Heart right ventricle (tissue), 16 donors: ENCODE data around the gene PDE11A. TPM values are rescaled to one million over a fixed set of nuclear protein-coding genes. Genes with fewer than 3 reads are reported as not detected.

Source experiments
- ATAC-seq, 8 donors: fragments of 200-7000 bp; cut with Tn5 transposase; one replicate each; pipeline ENCODE4 v1.9.1; 2020; ENCODE audit warnings: mild to moderate bottlenecking in 8 of 8, moderate library complexity in 8 of 8, moderate number of reproducible peaks in 1 of 8
- DNase-seq, 2 donors: peaks; one replicate each; pipeline ENCODE4 v3.0.0-alpha.2; 2020
- H3K27ac ChIP-seq, 10 donors: fragments of 200-600 bp; sonication (generic) in 2 of 10; one replicate each; pipeline versions ENCODE4 v1.5.0 to v1.8.0; 2020 to 2022; ENCODE audit warnings: mild to moderate bottlenecking in 3 of 10
- H3K27me3 ChIP-seq, 7 donors: fragments of 200-600 bp; one replicate each; pipeline ENCODE4 v1.8.0; 2021 to 2022; ENCODE audit warnings: mild to moderate bottlenecking in 2 of 7
- H3K36me3 ChIP-seq, 9 donors: fragments of 200-600 bp; sonication (generic) in 1 of 9; one replicate each; pipeline versions ENCODE4 v1.5.0 to v1.8.0; 2020 to 2022; ENCODE audit warnings: mild to moderate bottlenecking in 2 of 9
- H3K4me1 ChIP-seq, 9 donors: fragments of 200-600 bp; sonication (generic) in 1 of 9; one replicate each; pipeline versions ENCODE4 v1.5.0 to v1.8.0; 2020 to 2022; ENCODE audit warnings: mild to moderate bottlenecking in 4 of 9
- H3K4me3 ChIP-seq, 10 donors: fragments of 200-600 bp; sonication (generic) in 2 of 10; one replicate each; pipeline versions ENCODE4 v1.5.0 to v1.8.0; 2020 to 2022; ENCODE audit warnings: mild to moderate bottlenecking in 7 of 10, moderate library complexity in 2 of 10
- H3K9me3 ChIP-seq, 11 donors: fragments of 200-600 bp in 10 of 11; sonication (generic) in 2 of 11; one replicate each; pipeline versions ENCODE4 v1.5.0 to v1.8.0; 2013 to 2022; ENCODE audit warnings: mild to moderate bottlenecking in 2 of 11, control low read depth in 1 of 11, moderate library complexity in 1 of 11
- WGBS, 2 donors: extraction: QIAGEN DNeasy Blood & Tissue Kit; methylation state at CpG; one replicate each; pipeline ENCODE4 v1.1.7; 2013; ENCODE audit warnings: inconsistent platforms in 1 of 2; 5-methylcytosine and 5-hydroxymethylcytosine counted together
- intact Hi-C, 10 donors: fragments of 100-400 bp; cut with DNase I; formaldehyde crosslinking; loops; one replicate each; pipeline versions ENCODE4 v1.11.1 to v1.14.2; 2022
- polyA plus RNA-seq, 2 donors: library from polyadenylated mRNA; stranded (reverse); fragments of 200-250 nt; gene quantifications; one replicate each; pipeline ENCODE4 v1.2.3, GENCODE V29; 2013
- total RNA-seq, 10 donors: library from RNA; stranded (reverse); fragmentation: NEBNext Ultra II Directional in 3 of 10; extraction: Animal tissue kit (Norgen Biotek cat#: 25700) in 3 of 10; gene quantifications; one replicate each; pipeline versions ENCODE4 v1.2.1 to v1.2.4, GENCODE V29; 2021 to 2023
- TF ChIP-seq, protein P1 (sequence below), 9 donors: fragments of 200-600 bp; sonication (generic) in 2 of 9; IDR thresholded peaks; one replicate each; pipeline versions ENCODE4 v1.5.0 to v1.8.0; 2021 to 2022; ENCODE audit warnings: antibody characterized with exemption in 9 of 9, mild to moderate bottlenecking in 5 of 9, moderate library complexity in 1 of 9
- donor health status: Arrhythmogenic right ventricular cardiomyopathy.
- donor health status: ischemic (EF 13 %, LVEDD 7.1; RV severe dilation, severe dysfunction).
- donor health status: healthy with polysubstance abuse.
- donor health status: DM: no; HTN: yes; CAD: no.
- donor health status: DM: no; HTN: no; CAD: no.
- donor health status: ischemic (EF 25% LVEDD 6.9; RV normal size, moderate dysfunction).
- donor health status: ischemic (EF 25% LVEDD 5.7; RV mildly dilated, moderate dysfunction).
- donor health status: healthy.
- donor health status: DM: yes; HTN: yes; CAD: no.
- donor health status: Ischemic cardiomyopathy.
- donor health status: ischemic (EF 35%, LVEDD 5.7; RV mildly dilated, moderate dysfunction).
- donor health status: nonischemic (EF 11% LVEDD 7.7; RV severe dilation, severe dysfunction).
- donor health status: DM: yes; HTN: yes; CAD: no.
- donor health status: PGD.
- donor health status: ischemic (EF 29% LVEDD 5.4; RV normal size, mild dysfunction).
- donor health status: nonischemic (EF 23%, LVEDD 6.1; RV moderate dilation, normal function).

PDE11A gene
- total and polyA plus RNA-seq, 12 donors: 0.12 to 6.4 (median 1.1) TPM

DNA sequence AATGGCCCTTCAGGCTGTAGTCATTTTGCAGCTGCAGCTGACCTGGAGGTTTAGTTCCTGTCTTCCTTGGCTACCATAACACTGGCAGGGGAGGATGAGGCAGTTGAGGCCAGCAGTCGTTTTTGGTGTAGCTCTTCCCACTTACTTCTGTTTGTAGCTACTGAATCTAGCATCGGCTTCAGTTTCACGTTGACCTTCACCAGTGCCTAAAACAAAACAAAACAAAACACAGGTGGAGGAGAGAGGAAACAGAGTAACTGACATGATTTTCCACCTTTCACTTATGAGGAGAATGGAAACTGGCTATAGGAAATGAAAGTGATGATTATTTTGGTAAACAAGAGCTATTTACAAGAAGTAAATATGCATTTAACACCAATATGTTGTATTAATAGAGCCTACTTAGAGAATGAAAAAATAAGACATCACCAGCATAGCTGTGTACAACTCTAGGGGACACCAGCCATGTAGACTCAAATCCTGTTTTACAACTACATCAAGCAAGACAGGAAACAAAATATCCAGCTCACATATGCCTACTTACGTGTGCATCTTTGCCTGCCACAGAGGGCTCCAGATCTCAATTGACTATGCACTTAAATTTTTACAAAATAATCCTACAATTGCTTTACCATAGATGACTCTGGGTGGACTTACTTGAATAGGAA lies 443.1 kb downstream of the PDE11A start:
- no peak overlapping the region for H3K27ac ChIP-seq
- no peak for ATAC-seq
- DNase-seq: no peak
- TF ChIP-seq, protein P1, sequence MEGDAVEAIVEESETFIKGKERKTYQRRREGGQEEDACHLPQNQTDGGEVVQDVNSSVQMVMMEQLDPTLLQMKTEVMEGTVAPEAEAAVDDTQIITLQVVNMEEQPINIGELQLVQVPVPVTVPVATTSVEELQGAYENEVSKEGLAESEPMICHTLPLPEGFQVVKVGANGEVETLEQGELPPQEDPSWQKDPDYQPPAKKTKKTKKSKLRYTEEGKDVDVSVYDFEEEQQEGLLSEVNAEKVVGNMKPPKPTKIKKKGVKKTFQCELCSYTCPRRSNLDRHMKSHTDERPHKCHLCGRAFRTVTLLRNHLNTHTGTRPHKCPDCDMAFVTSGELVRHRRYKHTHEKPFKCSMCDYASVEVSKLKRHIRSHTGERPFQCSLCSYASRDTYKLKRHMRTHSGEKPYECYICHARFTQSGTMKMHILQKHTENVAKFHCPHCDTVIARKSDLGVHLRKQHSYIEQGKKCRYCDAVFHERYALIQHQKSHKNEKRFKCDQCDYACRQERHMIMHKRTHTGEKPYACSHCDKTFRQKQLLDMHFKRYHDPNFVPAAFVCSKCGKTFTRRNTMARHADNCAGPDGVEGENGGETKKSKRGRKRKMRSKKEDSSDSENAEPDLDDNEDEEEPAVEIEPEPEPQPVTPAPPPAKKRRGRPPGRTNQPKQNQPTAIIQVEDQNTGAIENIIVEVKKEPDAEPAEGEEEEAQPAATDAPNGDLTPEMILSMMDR (IDR thresholded peaks at IDR 0.05): no peak
- intact Hi-C loops: loop anchor here in 1 of 10 donors (10.0 kb wide), 1 partner anchor 85 kb away; no protein-coding TSS in a partner anchor
- H3K27me3 ChIP-seq: peaks cover 0 to 8% (median 0%) of the 10 kb centered on the region in 7 donors
- H3K36me3 ChIP-seq: no peaks in the 10 kb centered on the region
- 52 to 61% methylated on average over 4 of the region's 4 CpGs for WGBS, 2 donors
- no peak overlapping the region for H3K4me3 ChIP-seq
- peaks cover 0 to 29% (median 9%) of the 10 kb centered on the region in 9 donors for H3K4me1 ChIP-seq
- no peaks in the 10 kb centered on the region for H3K9me3 ChIP-seq

DNA sequence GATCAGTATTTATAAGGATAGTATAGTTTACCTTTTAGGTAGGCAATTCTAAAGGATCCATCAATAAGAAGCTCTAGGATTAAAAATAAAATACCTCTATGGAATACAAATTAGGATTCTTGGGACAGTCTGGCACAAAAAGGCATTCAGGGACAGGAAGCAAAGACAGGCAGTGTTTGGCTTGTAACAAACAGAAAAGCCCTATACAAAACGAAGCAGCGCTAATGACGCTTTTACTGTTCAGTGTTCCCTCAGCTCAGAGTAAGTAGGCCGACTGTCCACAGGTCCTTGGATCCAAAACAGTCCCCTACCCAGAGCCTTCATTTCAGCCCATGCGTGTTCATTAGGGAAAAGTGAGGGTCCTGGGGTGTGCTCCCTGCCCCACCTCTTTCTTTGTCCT lies 443.7 kb downstream of the PDE11A start:
- no peak for DNase-seq
- Histone ChIP-seq H3K4me1 (peaks cover 0 to 32% (median 9%) of the 10 kb centered on the region in 9 donors), H3K36me3 (no peaks in the 10 kb centered on the region), H3K4me3 (no peak overlapping the region), H3K27me3 (peaks cover 0 to 8% (median 0%) of the 10 kb centered on the region in 7 donors), H3K9me3 (no peaks in the 10 kb centered on the region), H3K27ac (no peak overlapping the region)
- ATAC-seq: no peak
- 76 to 83% methylated on average over 5 of the region's 5 CpGs for WGBS, 2 donors
- intact Hi-C loops: no loop called here
- TF ChIP-seq, protein P1 (IDR thresholded peaks at IDR 0.05): no peak

DNA sequence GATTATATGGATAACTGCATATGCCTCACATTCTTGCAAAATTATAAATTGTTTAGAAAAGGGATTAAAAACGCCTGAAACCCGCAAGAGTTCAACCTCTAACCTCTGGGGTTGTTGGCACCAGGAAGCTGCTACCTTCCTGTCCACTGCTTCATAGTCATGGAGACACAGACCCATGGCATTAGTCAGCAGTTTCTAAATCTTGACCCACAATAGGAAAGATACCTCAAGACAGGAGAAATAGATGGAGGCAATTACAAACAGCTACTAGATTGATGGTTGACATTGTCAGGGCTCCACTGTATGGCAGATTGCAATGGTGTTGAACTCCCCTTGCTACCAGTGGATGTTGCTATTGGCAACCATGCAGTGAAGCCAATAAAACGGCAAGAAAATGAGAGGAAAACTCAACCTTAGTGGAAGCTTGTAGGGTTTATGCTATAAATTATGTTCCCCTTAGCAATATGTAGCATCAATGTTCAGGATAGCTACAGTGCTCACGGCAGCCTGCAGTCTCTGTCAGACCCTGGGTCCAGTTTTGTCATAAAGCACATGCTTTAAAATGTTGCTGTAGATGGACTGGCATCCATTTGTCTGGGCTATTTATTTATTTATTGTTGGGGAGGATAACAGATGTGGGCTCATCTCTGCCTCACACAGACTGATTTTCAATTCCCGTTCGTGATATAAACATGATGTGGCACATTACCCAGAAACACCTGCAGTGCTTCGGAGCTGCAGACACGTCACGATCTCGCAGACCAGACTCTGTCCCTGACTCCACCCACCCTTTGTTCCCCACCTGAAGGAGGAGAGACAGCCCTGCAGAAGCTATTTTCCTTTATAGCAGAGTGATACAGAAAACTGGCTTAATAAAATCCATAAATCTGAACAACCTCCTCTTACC lies 446.6 kb downstream of the PDE11A start:
- DNase-seq (no peak), ATAC-seq (no peak)
- intact Hi-C loops: no loop called here

DNA sequence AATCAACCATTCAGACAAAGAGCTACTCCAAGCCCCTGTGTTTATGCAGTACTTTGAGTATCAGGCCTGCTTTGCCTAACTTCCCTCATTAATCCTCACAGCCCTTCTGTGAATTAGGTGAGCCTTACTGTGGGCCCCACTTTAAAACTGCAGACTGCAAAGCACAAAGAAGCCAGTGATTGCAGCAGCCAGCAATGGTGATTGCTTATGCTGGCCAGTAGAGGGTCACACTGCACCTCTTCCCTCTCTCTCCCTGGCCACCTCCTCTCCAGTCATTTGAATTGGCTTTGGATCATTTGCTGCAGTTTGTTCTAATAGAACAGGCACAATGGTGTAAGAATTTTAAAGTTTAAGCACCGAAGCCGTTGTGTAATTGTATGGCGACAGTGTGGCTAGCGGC lies 450.1 kb downstream of the PDE11A start:
- Histone ChIP-seq H3K36me3 (no peaks in the 10 kb centered on the region), H3K27ac (peak overlapping the region in 8 of 10 donors; percentile 2 to 88 (median 47)), H3K4me3 (peak overlapping the region in 1 of 10 donors; percentile 8), H3K4me1 (peaks cover 3 to 49% (median 12%) of the 10 kb centered on the region in 9 donors), H3K9me3 (no peaks in the 10 kb centered on the region), H3K27me3 (peaks cover 0 to 4% (median 0%) of the 10 kb centered on the region in 7 donors)
- TF ChIP-seq, protein P1 (IDR thresholded peaks at IDR 0.05): peak in 2 of 9 donors; percentile 33 to 48
- ATAC-seq (no peak), DNase-seq (no peak)
- intact Hi-C loops: loop anchor here in 1 of 10 donors (2.0 kb wide), 1 partner anchor 102 kb away; no protein-coding TSS in a partner anchor
- WGBS, 2 donors: 52 to 91% methylated on average over 4 of the region's 4 CpGs

More for the DNA sequence above, 446.6 kb downstream of the PDE11A start:
- Histone ChIP-seq H3K27me3 (peaks cover 0 to 8% (median 0%) of the 10 kb centered on the region in 7 donors), H3K9me3 (no peaks in the 10 kb centered on the region), H3K4me1 (peaks cover 0 to 38% (median 2%) of the 10 kb centered on the region in 9 donors), H3K4me3 (no peak overlapping the region), H3K27ac (peak overlapping the region in 1 of 10 donors; percentile 88), H3K36me3 (no peaks in the 10 kb centered on the region)
- 60 to 65% methylated on average over 10 of the region's 10 CpGs for WGBS, 2 donors
- TF ChIP-seq, protein P1 (IDR thresholded peaks at IDR 0.05): no peak
